LNCAP (cell line): ENCODE data around the gene PLXNB3.

Experiments
- TF ChIP-seq, protein P1 (sequence below): fragments of 450-650 bp; IDR thresholded peaks from 2 replicates; pipeline ENCODE4 v1.5.1; 2017; ENCODE audit warnings: mild to moderate bottlenecking

Gene PLXNB3

DNA sequence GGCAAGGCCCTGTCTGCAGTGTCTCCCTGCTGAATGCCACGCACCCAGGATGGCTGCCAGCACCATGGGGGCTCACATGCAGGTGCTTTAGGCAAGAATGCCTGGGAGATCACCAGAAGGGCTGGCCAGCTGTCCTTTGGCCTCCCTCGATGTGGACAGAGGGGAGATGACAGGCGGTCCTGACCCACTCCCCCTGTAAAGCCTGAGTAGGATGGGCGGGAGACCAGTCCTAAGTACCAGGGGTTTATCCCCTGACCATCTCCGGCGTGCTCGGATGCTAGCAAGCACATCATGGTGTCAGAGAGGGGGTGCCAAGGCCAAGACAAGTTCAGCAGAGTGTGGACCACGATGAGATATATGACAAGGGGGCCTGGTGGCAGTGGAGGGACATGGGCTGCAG is 61.0 kb downstream of the PLXNB3 start:
- TF ChIP-seq, protein P1, sequence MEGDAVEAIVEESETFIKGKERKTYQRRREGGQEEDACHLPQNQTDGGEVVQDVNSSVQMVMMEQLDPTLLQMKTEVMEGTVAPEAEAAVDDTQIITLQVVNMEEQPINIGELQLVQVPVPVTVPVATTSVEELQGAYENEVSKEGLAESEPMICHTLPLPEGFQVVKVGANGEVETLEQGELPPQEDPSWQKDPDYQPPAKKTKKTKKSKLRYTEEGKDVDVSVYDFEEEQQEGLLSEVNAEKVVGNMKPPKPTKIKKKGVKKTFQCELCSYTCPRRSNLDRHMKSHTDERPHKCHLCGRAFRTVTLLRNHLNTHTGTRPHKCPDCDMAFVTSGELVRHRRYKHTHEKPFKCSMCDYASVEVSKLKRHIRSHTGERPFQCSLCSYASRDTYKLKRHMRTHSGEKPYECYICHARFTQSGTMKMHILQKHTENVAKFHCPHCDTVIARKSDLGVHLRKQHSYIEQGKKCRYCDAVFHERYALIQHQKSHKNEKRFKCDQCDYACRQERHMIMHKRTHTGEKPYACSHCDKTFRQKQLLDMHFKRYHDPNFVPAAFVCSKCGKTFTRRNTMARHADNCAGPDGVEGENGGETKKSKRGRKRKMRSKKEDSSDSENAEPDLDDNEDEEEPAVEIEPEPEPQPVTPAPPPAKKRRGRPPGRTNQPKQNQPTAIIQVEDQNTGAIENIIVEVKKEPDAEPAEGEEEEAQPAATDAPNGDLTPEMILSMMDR: no peak
